HCT116 (cell line): Measurements from ENCODE around the gene ANGPTL8.

ENCODE experiments used
- CTCF ChIP-seq, 3 experiments: fragments of 200-600 bp in 1 of 3; sonication (generic) in 1 of 3; IDR thresholded peaks in 2 of 3; conservative IDR thresholded peaks in 1 of 3; 2 replicates each; pipeline ENCODE4 v1.5.1; 2012 to 2017; ENCODE audit warnings: low read depth in 2 of 3, low read length in 2 of 3, antibody characterized with exemption in 1 of 3, borderline replicate concordance in 1 of 3, control low read depth in 1 of 3, mild to moderate bottlenecking in 1 of 3, mixed read lengths in 1 of 3, mixed run types in 1 of 3, moderate library complexity in 1 of 3; ENCODE audit not compliant: insufficient read depth in 1 of 3
- POLR2A ChIP-seq: IDR thresholded peaks from 2 replicates; pipeline ENCODE4 v1.7.0; 2011; ENCODE audit warnings: borderline replicate concordance; ENCODE audit not compliant: insufficient read depth, insufficient read length; ENCODE audit errors: extremely low read depth
- RAD21 ChIP-seq: IDR thresholded peaks from 2 replicates; pipeline ENCODE4 v1.6.1; 2012; ENCODE audit warnings: low read depth, mild to moderate bottlenecking
- TCF7L2 ChIP-seq: IDR thresholded peaks from 2 replicates; pipeline ENCODE4 v1.7.0; 2011; ENCODE audit warnings: borderline replicate concordance, inconsistent platforms; ENCODE audit not compliant: insufficient read depth, insufficient read length; ENCODE audit errors: extremely low read depth

- TF ChIP-seq CTCF (IDR thresholded peaks at IDR 0.05 in 2 of 3, conservative IDR thresholded peaks at IDR 0.05 in 1 of 3; ENCODE audit: borderline replicate concordance in 1 of 3, insufficient read depth in 1 of 3, low read depth in 2 of 3, low read length in 2 of 3) (no peak), RAD21 (no peak), POLR2A (no peak), TCF7L2 (no peak)
Observed at GRCh38 chr19:11209839-11210655, 29.4 kb upstream of the ANGPTL8 start.
